Embryonic facial prominence (tissue), 1 donor: Measurements from ENCODE around the gene PROS1.
"Not testable (repeated sequence)": the region's sequence is repeated elsewhere in the genome, so short reads cannot be mapped to it uniquely, and the experiment has no call there.

Experiments
- DNase-seq: peaks from one replicate; pipeline ENCODE4 v3.0.0-alpha.2; 2016; ENCODE audit errors: extremely low spot score

PROS1 gene

GRCh38 chr3:93969997-93970396 is 3.7 kb downstream of the PROS1 start:
- no peak for DNase-seq

- DNase-seq, result no peak
These were observed 4.3 kb downstream of the PROS1 start for GRCh38 chr3:93969443-93969842.

GRCh38 chr3:93965106-93965505 is 8.6 kb downstream of the PROS1 start:
- not testable (repeated sequence) for DNase-seq

- DNase-seq, result no peak
These were observed 10.9 kb downstream of the PROS1 start for GRCh38 chr3:93962798-93963197.

GRCh38 chr3:93961489-93961888 is 12.2 kb downstream of the PROS1 start:
- DNase-seq, result no peak

- DNase-seq, result no peak
These were observed 12.7 kb downstream of the PROS1 start for GRCh38 chr3:93961026-93961425.

- DNase-seq, result not testable (repeated sequence)
These were observed 23.7 kb downstream of the PROS1 start for GRCh38 chr3:93949958-93950357.

GRCh38 chr3:93937485-93937884 is 36.2 kb downstream of the PROS1 start:
- DNase-seq, result not testable (repeated sequence)

GRCh38 chr3:93936549-93936948 is 37.1 kb downstream of the PROS1 start:
- DNase-seq, result no peak

GRCh38 chr3:93934366-93935046 is 39.2 kb downstream of the PROS1 start:
- DNase-seq, result no peak

- DNase-seq, result no peak
These were observed 42.0 kb downstream of the PROS1 start for GRCh38 chr3:93931597-93932229.

GRCh38 chr3:93930041-93930440 is 43.7 kb downstream of the PROS1 start:
- no peak for DNase-seq

- no peak for DNase-seq
These were observed 46.9 kb downstream of the PROS1 start for GRCh38 chr3:93926789-93927188.

GRCh38 chr3:93924491-93924890 is 49.2 kb downstream of the PROS1 start:
- no peak for DNase-seq

- DNase-seq, result no peak
These were observed 50.7 kb downstream of the PROS1 start for GRCh38 chr3:93923006-93923405.

- DNase-seq, result not testable (repeated sequence)
These were observed 56.1 kb downstream of the PROS1 start for GRCh38 chr3:93917546-93918029.

- DNase-seq, result not testable (repeated sequence)
These were observed 60.1 kb downstream of the PROS1 start for GRCh38 chr3:93913623-93914022.

GRCh38 chr3:93911206-93911605 is 62.5 kb downstream of the PROS1 start:
- no peak for DNase-seq

GRCh38 chr3:93910097-93910496 is 63.6 kb downstream of the PROS1 start:
- DNase-seq, result no peak

- no peak for DNase-seq
These were observed 66.6 kb downstream of the PROS1 start for GRCh38 chr3:93907132-93907531.

- DNase-seq, result no peak
These were observed 67.5 kb downstream of the PROS1 start for GRCh38 chr3:93906245-93906644.

- no peak for DNase-seq
These were observed 69.1 kb downstream of the PROS1 start for GRCh38 chr3:93904568-93904967.

GRCh38 chr3:93878250-93879017 is 95.3 kb downstream of the PROS1 start:
- DNase-seq, result not testable (repeated sequence)
